H9 (cell line): ENCODE measurements around the gene PLXND1. TPM values are rescaled to one million over a fixed set of nuclear protein-coding genes. Genes with fewer than 3 reads are reported as not detected.

ENCODE experiments used
- DNase-seq: peaks from one replicate; pipeline ENCODE4 v3.0.0-alpha.2; 2017
- H2AFZ ChIP-seq: one replicate; pipeline ENCODE4 v1.6.1; 2013; ENCODE audit warnings: mild to moderate bottlenecking, low read length, control low read depth, moderate library complexity
- H2AK5ac ChIP-seq: 2 replicates; pipeline ENCODE4 v1.6.1; 2013; ENCODE audit warnings: low read length, control low read depth, mixed read lengths; ENCODE audit not compliant: insufficient read length
- H2BK120ac ChIP-seq: one replicate; pipeline ENCODE4 v1.6.1; 2013; ENCODE audit warnings: low read depth, mild to moderate bottlenecking, low read length, control low read depth, inconsistent platforms; ENCODE audit not compliant: poor library complexity, severe bottlenecking
- H2BK12ac ChIP-seq: 2 replicates; pipeline ENCODE4 v1.6.1; 2013; ENCODE audit warnings: low read length, control low read depth, mixed read lengths, low read depth; ENCODE audit not compliant: insufficient read length
- H2BK15ac ChIP-seq: 2 replicates; pipeline ENCODE4 v1.6.1; 2013; ENCODE audit warnings: low read depth, low read length, control low read depth
- H2BK20ac ChIP-seq: one replicate; pipeline ENCODE4 v1.6.1; 2013; ENCODE audit warnings: low read depth, mild to moderate bottlenecking, low read length, control low read depth, inconsistent platforms; ENCODE audit not compliant: poor library complexity, severe bottlenecking
- H2BK5ac ChIP-seq: 2 replicates; pipeline ENCODE4 v1.6.1; 2013; ENCODE audit warnings: low read length, control low read depth, mixed read lengths; ENCODE audit not compliant: insufficient read length
- H3K14ac ChIP-seq: 2 replicates; pipeline ENCODE4 v1.6.1; 2013; ENCODE audit warnings: low read length, control low read depth; ENCODE audit not compliant: insufficient read depth
- H3K18ac ChIP-seq: 2 replicates; pipeline ENCODE4 v1.6.1; 2013; ENCODE audit warnings: low read depth, mild to moderate bottlenecking, mixed read lengths, low read length, control low read depth; ENCODE audit not compliant: insufficient read length
- H3K23ac ChIP-seq: 2 replicates; pipeline ENCODE4 v1.6.1; 2013; ENCODE audit warnings: low read length, control low read depth, mixed read lengths, low read depth; ENCODE audit not compliant: insufficient read length
- H3K23me2 ChIP-seq: 2 replicates; pipeline ENCODE4 v1.6.1; 2013; ENCODE audit warnings: low read depth, mild to moderate bottlenecking, mixed read lengths, low read length, control low read depth; ENCODE audit not compliant: insufficient read length, poor library complexity, severe bottlenecking
- H3K27ac ChIP-seq: 2 replicates; pipeline ENCODE4 v1.5.1; 2013; ENCODE audit warnings: low read length, control low read depth, mixed read lengths, low read depth; ENCODE audit not compliant: insufficient read length
- H3K27me3 ChIP-seq: 2 replicates; pipeline ENCODE4 v1.6.1; 2013; ENCODE audit warnings: low read length, control low read depth, inconsistent platforms; ENCODE audit not compliant: insufficient read depth
- H3K4ac ChIP-seq: 2 replicates; pipeline ENCODE4 v1.6.1; 2013; ENCODE audit warnings: low read depth, mild to moderate bottlenecking, control low read depth, inconsistent platforms, low read length, moderate library complexity
- H3K4me1 ChIP-seq: 2 replicates; pipeline ENCODE4 v1.6.1; 2013; ENCODE audit warnings: low read length, control low read depth, inconsistent platforms; ENCODE audit not compliant: insufficient read depth
- H3K4me2 ChIP-seq: 2 replicates; pipeline ENCODE4 v1.6.1; 2013; ENCODE audit warnings: low read length, control low read depth, mixed read lengths; ENCODE audit not compliant: insufficient read length, insufficient read depth
- H3K56ac ChIP-seq: 2 replicates; pipeline ENCODE4 v1.6.1; 2013; ENCODE audit warnings: low read depth, mild to moderate bottlenecking, mixed read lengths, low read length, control low read depth; ENCODE audit not compliant: insufficient read length
- H3K79me1 ChIP-seq: 2 replicates; pipeline ENCODE4 v1.6.1; 2013; ENCODE audit warnings: low read depth, mild to moderate bottlenecking, moderate library complexity, low read length, control low read depth, inconsistent platforms; ENCODE audit not compliant: insufficient read depth, poor library complexity, severe bottlenecking
- H3K79me2 ChIP-seq: 2 replicates; pipeline ENCODE4 v1.6.1; 2013; ENCODE audit warnings: low read length, control low read depth, inconsistent platforms; ENCODE audit not compliant: insufficient read depth
- H3K9ac ChIP-seq: 2 replicates; pipeline ENCODE4 v1.6.1; 2013; ENCODE audit warnings: low read length, control low read depth, mixed read lengths; ENCODE audit not compliant: insufficient read length; ENCODE audit errors: extremely low read depth
- H3K9me3 ChIP-seq: one replicate; pipeline ENCODE4 v1.6.1; 2013; ENCODE audit warnings: low read depth, low read length, inconsistent platforms; ENCODE audit not compliant: control insufficient read depth
- H3T11ph ChIP-seq: one replicate; pipeline ENCODE4 v1.6.1; 2013; ENCODE audit warnings: mild to moderate bottlenecking, low read length, control low read depth, inconsistent platforms
- H4K20me1 ChIP-seq: one replicate; pipeline ENCODE4 v1.6.1; 2013; ENCODE audit not compliant: control insufficient read depth, insufficient read length, insufficient read depth
- H4K5ac ChIP-seq: 2 replicates; pipeline ENCODE4 v1.6.1; 2013; ENCODE audit warnings: low read depth, mild to moderate bottlenecking, mixed read lengths, low read length, control low read depth; ENCODE audit not compliant: insufficient read length
- H4K8ac ChIP-seq: replicated peaks from 2 replicates; pipeline ENCODE4 v1.6.1; 2013; ENCODE audit warnings: low read length, control low read depth, mixed read lengths, low read depth; ENCODE audit not compliant: insufficient read length
- H4K91ac ChIP-seq: 2 replicates; pipeline ENCODE4 v1.6.1; 2013; ENCODE audit warnings: low read depth, mild to moderate bottlenecking, moderate library complexity, mixed read lengths, low read length, control low read depth; ENCODE audit not compliant: insufficient read length
- H3K27ac Mint-ChIP-seq, 3 experiments: 2 replicates in 2 of 3; 3 replicates in 1 of 3; pipeline ENCODE4 v1.8.0; 2020 to 2021; ENCODE audit warnings: mixed read lengths in 3 of 3, mild to moderate bottlenecking in 1 of 3, moderate library complexity in 1 of 3
- H3K27me3 Mint-ChIP-seq: 2 replicates; pipeline ENCODE4 v1.8.0; 2021; ENCODE audit warnings: low read depth, mild to moderate bottlenecking, moderate library complexity, mixed read lengths
- H3K36me3 Mint-ChIP-seq, 3 experiments: 2 replicates in 2 of 3; 3 replicates in 1 of 3; pipeline ENCODE4 v1.8.0; 2020 to 2021; ENCODE audit warnings: low read depth in 3 of 3, mixed read lengths in 3 of 3; ENCODE audit not compliant: insufficient read depth in 1 of 3
- H3K4me1 Mint-ChIP-seq, 2 experiments: 2 replicates each; pipeline ENCODE4 v1.8.0; 2020; ENCODE audit warnings: mixed read lengths in 2 of 2
- H3K4me3 Mint-ChIP-seq, 2 experiments: 2 replicates in 1 of 2; 3 replicates in 1 of 2; pipeline ENCODE4 v1.8.0; 2020 to 2021; ENCODE audit warnings: mild to moderate bottlenecking in 2 of 2, mixed read lengths in 2 of 2, moderate library complexity in 1 of 2
- H3K9me3 Mint-ChIP-seq, 2 experiments: 2 replicates in 1 of 2; 3 replicates in 1 of 2; pipeline ENCODE4 v1.8.0; 2020; ENCODE audit warnings: mild to moderate bottlenecking in 2 of 2, mixed read lengths in 2 of 2, moderate library complexity in 1 of 2
- WGBS: extraction: QIAGEN DNeasy Blood & Tissue Kit; methylation state at CpG from one replicate; pipeline ENCODE4 v1.1.7; 2013; ENCODE audit warnings: missing lambda C conversion rate, low lambda C conversion rate, mixed read lengths; ENCODE audit not compliant: insufficient read length; ENCODE audit errors: extremely low coverage; 5-methylcytosine and 5-hydroxymethylcytosine counted together
- total RNA-seq: library from RNA; stranded (reverse); gene quantifications from 2 replicates; pipeline ENCODE4 v1.2.1, GENCODE V29; 2021
- TF ChIP-seq, protein P1 (sequence below): fragments of 200-600 bp; sonication (generic); conservative IDR thresholded peaks from 3 replicates; pipeline ENCODE4 v1.8.0; 2021; ENCODE audit warnings: antibody characterized with exemption, mild to moderate bottlenecking

PLXND1 gene
- total RNA-seq, 1 experiment from 2014 or later = 50.9 TPM

DNA sequence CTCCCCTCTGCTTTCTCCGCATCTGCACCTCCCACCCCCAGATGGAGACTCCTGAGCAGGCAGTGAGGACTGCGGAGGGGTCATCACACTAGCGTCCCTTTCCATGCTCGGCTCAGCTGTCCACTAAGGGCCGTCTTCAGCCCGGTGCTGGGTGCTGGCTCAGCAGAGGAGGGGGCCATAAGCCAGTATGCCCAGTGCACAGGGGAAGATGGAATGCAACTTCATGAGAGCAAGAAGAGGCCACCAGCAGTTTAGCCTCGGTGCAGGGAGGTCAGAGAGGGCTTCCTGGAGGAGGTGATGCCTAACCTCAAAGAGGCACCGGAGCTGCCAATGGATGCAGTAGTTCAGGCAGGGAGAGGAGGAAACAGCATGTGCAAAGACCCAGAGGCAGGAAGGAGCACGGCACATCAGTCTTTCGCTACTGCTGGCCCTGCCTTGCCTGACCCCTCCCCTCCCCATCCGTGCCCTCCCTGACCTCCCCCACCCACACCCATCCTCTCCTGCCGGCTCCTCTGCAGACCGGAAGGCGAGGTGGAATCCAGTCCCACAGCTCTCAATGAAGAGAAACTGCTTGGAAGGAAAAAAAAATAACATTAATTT lies 15.2 kb upstream of the PLXND1 start:
- no peaks in the 10 kb centered on the region for H3K79me1 ChIP-seq
- peak overlapping the region in 2 of 3 experiments; percentile 44 to 68; a peak in 2 of 7 replicates for H3K27ac Mint-ChIP-seq
- peak; percentile 46 for DNase-seq
- H2BK5ac ChIP-seq = no peak overlapping the region
- no peaks in the 10 kb centered on the region for H3K79me2 ChIP-seq
- no peak overlapping the region for H3K14ac ChIP-seq
- no peaks in the 10 kb centered on the region for H4K20me1 ChIP-seq
- H3K4me1 Mint-ChIP-seq = peaks cover 23 to 34% of the 10 kb centered on the region in 2 experiments
- no peak overlapping the region for H3K27ac ChIP-seq
- no peak overlapping the region for H4K5ac ChIP-seq
- H4K8ac ChIP-seq = no peak overlapping the region
- H3K4ac ChIP-seq = no peak overlapping the region
- no CpG with 5 or more reads among the region's 14 CpGs for WGBS
- no peak overlapping the region for H3K18ac ChIP-seq
- H3K23me2 ChIP-seq = no peaks in the 10 kb centered on the region
- H3K9me3 Mint-ChIP-seq = no peaks in the 10 kb centered on the region
- no peak overlapping the region for H2BK12ac ChIP-seq
- no peak overlapping the region for H3K56ac ChIP-seq
- no peak overlapping the region for H2BK120ac ChIP-seq
- peaks cover 6% of the 10 kb centered on the region; the same call in 1 of the 2 replicates for H3K4me1 ChIP-seq
- H2BK20ac ChIP-seq = no peak overlapping the region
- H3K9me3 ChIP-seq = no peaks in the 10 kb centered on the region
- H2BK15ac ChIP-seq = no peak overlapping the region
- TF ChIP-seq, protein P1, sequence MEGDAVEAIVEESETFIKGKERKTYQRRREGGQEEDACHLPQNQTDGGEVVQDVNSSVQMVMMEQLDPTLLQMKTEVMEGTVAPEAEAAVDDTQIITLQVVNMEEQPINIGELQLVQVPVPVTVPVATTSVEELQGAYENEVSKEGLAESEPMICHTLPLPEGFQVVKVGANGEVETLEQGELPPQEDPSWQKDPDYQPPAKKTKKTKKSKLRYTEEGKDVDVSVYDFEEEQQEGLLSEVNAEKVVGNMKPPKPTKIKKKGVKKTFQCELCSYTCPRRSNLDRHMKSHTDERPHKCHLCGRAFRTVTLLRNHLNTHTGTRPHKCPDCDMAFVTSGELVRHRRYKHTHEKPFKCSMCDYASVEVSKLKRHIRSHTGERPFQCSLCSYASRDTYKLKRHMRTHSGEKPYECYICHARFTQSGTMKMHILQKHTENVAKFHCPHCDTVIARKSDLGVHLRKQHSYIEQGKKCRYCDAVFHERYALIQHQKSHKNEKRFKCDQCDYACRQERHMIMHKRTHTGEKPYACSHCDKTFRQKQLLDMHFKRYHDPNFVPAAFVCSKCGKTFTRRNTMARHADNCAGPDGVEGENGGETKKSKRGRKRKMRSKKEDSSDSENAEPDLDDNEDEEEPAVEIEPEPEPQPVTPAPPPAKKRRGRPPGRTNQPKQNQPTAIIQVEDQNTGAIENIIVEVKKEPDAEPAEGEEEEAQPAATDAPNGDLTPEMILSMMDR = no peak
- no peak overlapping the region for H3T11ph ChIP-seq
- H3K27me3 Mint-ChIP-seq = no peaks in the 10 kb centered on the region; the same call in 1 of the 2 replicates
- no peak overlapping the region for H2AK5ac ChIP-seq
- no peak overlapping the region for H2AFZ ChIP-seq
- H3K4me2 ChIP-seq = no peak overlapping the region
- H3K23ac ChIP-seq = no peak overlapping the region
- H3K27me3 ChIP-seq = no peaks in the 10 kb centered on the region
- no peak overlapping the region for H3K9ac ChIP-seq
- no peak overlapping the region for H3K4me3 Mint-ChIP-seq
- H4K91ac ChIP-seq = no peak overlapping the region
- H3K36me3 Mint-ChIP-seq = no peaks in the 10 kb centered on the region; a peak in 1 of 7 replicates
